ENCODE results near the gene RUNX3. TPM values are rescaled to one million over a fixed set of nuclear protein-coding genes. Genes with fewer than 3 reads are reported as not detected.

RUNX3 gene
- total and polyA plus RNA-seq, 4 donors, result 1.7 to 9.0 (median 4.5) TPM

DNA sequence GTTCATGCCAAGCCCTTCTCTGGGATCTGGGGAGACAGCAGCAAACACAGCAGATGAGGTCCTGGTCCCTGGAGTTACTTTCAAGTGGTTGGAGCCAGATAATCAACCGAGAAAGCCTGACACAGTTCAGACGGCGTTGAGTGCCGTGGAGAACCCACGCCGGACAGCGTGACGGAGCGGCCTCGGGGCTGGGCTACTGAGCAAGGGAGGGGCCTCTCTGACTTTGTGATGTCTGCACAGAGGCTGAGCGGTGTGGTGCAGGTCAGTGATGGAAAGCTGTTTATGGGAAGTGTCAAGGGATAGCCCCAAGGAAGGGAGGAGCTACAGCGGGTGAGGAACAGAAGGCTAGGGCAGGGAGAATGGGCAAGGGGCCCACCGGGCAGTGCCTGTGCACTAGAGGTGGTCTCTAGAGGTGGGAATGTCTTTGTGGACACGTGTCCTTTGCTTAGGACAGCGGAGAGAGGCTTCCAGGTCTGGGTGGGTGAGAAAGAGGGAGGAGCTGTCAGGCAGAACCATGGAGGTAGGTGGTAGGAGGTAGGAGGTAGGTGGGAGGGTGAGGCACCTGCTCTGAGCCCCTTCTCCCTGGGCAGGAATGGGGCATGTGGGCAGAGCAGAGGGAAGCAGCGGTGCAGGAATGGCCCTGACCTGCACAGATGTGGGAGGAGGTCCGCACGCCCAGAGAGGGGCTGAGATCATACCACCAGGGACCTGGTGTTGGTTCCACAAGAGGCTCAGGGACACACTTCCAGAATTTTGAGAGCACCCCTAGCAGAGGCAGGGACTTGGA lies 62.8 kb downstream of the RUNX3 start:
- H3K4me3 ChIP-seq, result no peak overlapping the region
- H3K9ac ChIP-seq (ENCODE audit: insufficient read depth in 1 of 2, low read length in 2 of 2), result no peak overlapping the region
- H3K4me1 ChIP-seq (ENCODE audit: control insufficient read depth in 5 of 5, insufficient read depth in 5 of 5, low read length in 5 of 5), result peaks cover 0 to 17% (median 9%) of the 10 kb centered on the region in 5 donors
- no peak for TF ChIP-seq CTCF (IDR thresholded peaks at IDR 0.05; ENCODE audit: control extremely low read depth, extremely low read depth)
- DNase-seq, result no peak
- ATAC-seq (ENCODE audit: insufficient read depth, low FRiP score), result no peak
- H3K9me3 ChIP-seq (ENCODE audit: control insufficient read depth in 4 of 4, insufficient read depth in 3 of 4, low read length in 3 of 4), result no peaks in the 10 kb centered on the region
- H3K27ac ChIP-seq (ENCODE audit: low read depth in 1 of 2, low read length in 1 of 2), result no peak overlapping the region
- H3K36me3 ChIP-seq (ENCODE audit: control insufficient read depth in 4 of 4, insufficient read depth in 4 of 4, low read length in 4 of 4), result no peaks in the 10 kb centered on the region
- H3K27me3 ChIP-seq (ENCODE audit: control insufficient read depth in 3 of 3, insufficient read depth in 3 of 3, low read length in 2 of 3), result peaks cover 0 to 2% (median 0%) of the 10 kb centered on the region in 3 donors
- 82 to 85% methylated on average over 17 to 18 of the region's 18 CpGs for WGBS, 2 donors

- DNase-seq (no peak), ATAC-seq (ENCODE audit: insufficient read depth, low FRiP score) (no peak)
- 83 to 89% methylated on average over 17 of the region's 17 CpGs for WGBS, 2 donors
- Histone ChIP-seq H3K27ac (ENCODE audit: low read depth in 1 of 2, low read length in 1 of 2) (no peak overlapping the region), H3K27me3 (ENCODE audit: control insufficient read depth in 3 of 3, insufficient read depth in 3 of 3, low read length in 2 of 3) (peaks cover 0 to 2% (median 0%) of the 10 kb centered on the region in 3 donors), H3K9ac (ENCODE audit: insufficient read depth in 1 of 2, low read length in 2 of 2) (no peak overlapping the region), H3K4me3 (no peak overlapping the region), H3K36me3 (ENCODE audit: control insufficient read depth in 4 of 4, insufficient read depth in 4 of 4, low read length in 4 of 4) (no peaks in the 10 kb centered on the region), H3K4me1 (ENCODE audit: control insufficient read depth in 5 of 5, insufficient read depth in 5 of 5, low read length in 5 of 5) (peaks cover 0 to 24% (median 11%) of the 10 kb centered on the region in 5 donors), H3K9me3 (ENCODE audit: control insufficient read depth in 4 of 4, insufficient read depth in 3 of 4, low read length in 3 of 4) (no peaks in the 10 kb centered on the region)
- TF ChIP-seq CTCF (IDR thresholded peaks at IDR 0.05; ENCODE audit: control extremely low read depth, extremely low read depth), result no peak
These were observed 63.6 kb downstream of the RUNX3 start for GRCh38 chr1:24866211-24867083.

DNA sequence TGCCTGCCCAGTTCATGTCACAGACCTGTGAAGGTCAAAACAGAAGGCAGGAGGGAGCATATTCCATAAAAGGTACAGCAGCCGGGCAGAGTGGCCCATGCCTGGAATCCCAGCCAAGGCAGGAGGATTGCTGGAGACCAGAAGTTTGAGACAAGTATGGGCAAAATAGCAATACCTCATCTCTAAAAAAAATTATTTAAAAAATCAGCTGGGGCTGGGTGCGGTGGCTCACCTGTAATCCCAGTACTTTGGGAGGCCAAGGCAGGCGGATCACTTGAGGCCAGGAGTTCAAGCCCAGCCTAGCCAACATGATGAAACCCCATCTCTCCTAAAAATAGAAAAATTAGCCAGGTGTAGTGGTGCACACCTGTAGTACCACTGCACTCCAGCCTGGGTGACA lies 64.5 kb downstream of the RUNX3 start:
- Histone ChIP-seq H3K9me3 (ENCODE audit: control insufficient read depth in 4 of 4, insufficient read depth in 3 of 4, low read length in 3 of 4) (no peaks in the 10 kb centered on the region), H3K9ac (ENCODE audit: insufficient read depth in 1 of 2, low read length in 2 of 2) (no peak overlapping the region), H3K4me1 (ENCODE audit: control insufficient read depth in 5 of 5, insufficient read depth in 5 of 5, low read length in 5 of 5) (peaks cover 0 to 20% (median 11%) of the 10 kb centered on the region in 5 donors), H3K27me3 (ENCODE audit: control insufficient read depth in 3 of 3, insufficient read depth in 3 of 3, low read length in 2 of 3) (peaks cover 0 to 2% (median 0%) of the 10 kb centered on the region in 3 donors), H3K4me3 (no peak overlapping the region), H3K27ac (ENCODE audit: low read depth in 1 of 2, low read length in 1 of 2) (no peak overlapping the region), H3K36me3 (ENCODE audit: control insufficient read depth in 4 of 4, insufficient read depth in 4 of 4, low read length in 4 of 4) (no peaks in the 10 kb centered on the region)
- DNase-seq (no peak), ATAC-seq (ENCODE audit: insufficient read depth, low FRiP score) (no peak)
- TF ChIP-seq CTCF (IDR thresholded peaks at IDR 0.05; ENCODE audit: control extremely low read depth, extremely low read depth), result no peak
- WGBS, 2 donors, result 93 to 96% methylated on average over 3 of the region's 3 CpGs
